SU-DHL-6 (cell line): ENCODE data around the gene CAPN5.

Experiments
- EZH2phosphoT487 ChIP-seq: fragments of 200-600 bp; sonication (generic), shearing (Covaris generic); conservative IDR thresholded peaks from 2 replicates; pipeline ENCODE4 v1.6.1; 2018; ENCODE audit warnings: mild to moderate bottlenecking, antibody characterized with exemption, low read length, moderate library complexity, mixed read lengths
- TF ChIP-seq, protein P1 (sequence below): fragments of 200-600 bp; sonication (generic); IDR thresholded peaks from one replicate; pipeline ENCODE4 v1.5.1; 2017; ENCODE audit warnings: antibody characterized with exemption, mild to moderate bottlenecking, low read length, moderate library complexity; ENCODE audit not compliant: insufficient read depth, poor library complexity, severe bottlenecking

DNA sequence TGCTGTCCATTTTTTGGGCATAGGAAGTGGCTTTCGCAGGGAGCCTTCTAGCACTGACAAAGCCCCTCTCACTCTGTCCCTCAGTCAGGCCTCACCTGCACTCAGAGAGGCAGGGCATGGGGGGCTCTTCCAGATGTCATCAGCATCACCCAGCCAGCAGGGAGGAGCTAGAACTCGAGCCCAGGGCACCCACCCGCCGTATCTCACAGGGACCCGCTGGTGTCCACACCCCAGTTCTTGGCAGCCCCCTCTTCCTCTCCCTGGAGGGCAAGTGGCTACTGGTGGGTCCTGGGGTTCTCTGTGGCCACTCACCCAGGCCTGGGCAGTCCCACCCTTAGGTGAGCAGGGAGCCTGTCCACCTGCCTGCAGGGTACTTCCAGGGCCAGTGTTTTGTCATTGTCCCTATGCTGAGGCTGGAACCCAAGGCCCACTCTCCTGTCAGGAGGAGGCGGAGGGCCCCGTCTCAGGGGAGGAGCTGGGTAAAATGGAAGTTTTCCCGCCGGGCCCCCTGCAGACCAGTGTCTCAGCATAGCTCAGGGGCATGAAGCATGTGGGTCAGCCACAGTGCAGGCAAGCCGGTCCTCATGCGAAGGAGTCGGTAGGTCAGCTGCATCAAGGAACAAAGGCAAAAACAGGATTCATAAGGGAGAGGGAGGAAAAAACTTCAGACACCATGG lies 83.1 kb downstream of the CAPN5 start:
- TF ChIP-seq, protein P1, sequence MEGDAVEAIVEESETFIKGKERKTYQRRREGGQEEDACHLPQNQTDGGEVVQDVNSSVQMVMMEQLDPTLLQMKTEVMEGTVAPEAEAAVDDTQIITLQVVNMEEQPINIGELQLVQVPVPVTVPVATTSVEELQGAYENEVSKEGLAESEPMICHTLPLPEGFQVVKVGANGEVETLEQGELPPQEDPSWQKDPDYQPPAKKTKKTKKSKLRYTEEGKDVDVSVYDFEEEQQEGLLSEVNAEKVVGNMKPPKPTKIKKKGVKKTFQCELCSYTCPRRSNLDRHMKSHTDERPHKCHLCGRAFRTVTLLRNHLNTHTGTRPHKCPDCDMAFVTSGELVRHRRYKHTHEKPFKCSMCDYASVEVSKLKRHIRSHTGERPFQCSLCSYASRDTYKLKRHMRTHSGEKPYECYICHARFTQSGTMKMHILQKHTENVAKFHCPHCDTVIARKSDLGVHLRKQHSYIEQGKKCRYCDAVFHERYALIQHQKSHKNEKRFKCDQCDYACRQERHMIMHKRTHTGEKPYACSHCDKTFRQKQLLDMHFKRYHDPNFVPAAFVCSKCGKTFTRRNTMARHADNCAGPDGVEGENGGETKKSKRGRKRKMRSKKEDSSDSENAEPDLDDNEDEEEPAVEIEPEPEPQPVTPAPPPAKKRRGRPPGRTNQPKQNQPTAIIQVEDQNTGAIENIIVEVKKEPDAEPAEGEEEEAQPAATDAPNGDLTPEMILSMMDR: no peak
- no peak for TF ChIP-seq EZH2phosphoT487
